Sigmoid colon (tissue), 7 donors: ENCODE data around the gene KRT74. TPM values are rescaled to one million over a fixed set of nuclear protein-coding genes. Genes with fewer than 3 reads are reported as not detected.

Source experiments
- DNase-seq: peaks from one replicate; pipeline ENCODE4 v3.0.0-alpha.2; 2019
- H3K27ac ChIP-seq, 4 donors: fragments of 200-600 bp; sonication (generic); one replicate each; pipeline ENCODE4 v1.5.1; 2016 to 2019; ENCODE audit warnings: mild to moderate bottlenecking in 1 of 4
- H3K27me3 ChIP-seq, 3 donors: fragments of 200-600 bp; sonication (generic); one replicate each; pipeline ENCODE4 v1.5.1; 2019; ENCODE audit warnings: mild to moderate bottlenecking in 1 of 3
- H3K36me3 ChIP-seq, 4 donors: fragments of 200-600 bp; sonication (generic); one replicate each; pipeline ENCODE4 v1.5.1; 2016 to 2019
- H3K4me1 ChIP-seq, 4 donors: fragments of 200-600 bp; sonication (generic); one replicate each; pipeline ENCODE4 v1.5.1; 2017 to 2019
- H3K4me3 ChIP-seq, 4 donors: fragments of 200-600 bp; sonication (generic); one replicate each; pipeline ENCODE4 v1.5.1; 2017 to 2019; ENCODE audit warnings: mild to moderate bottlenecking in 2 of 4, moderate library complexity in 1 of 4
- H3K9me3 ChIP-seq, 4 donors: fragments of 200-600 bp in 3 of 4; sonication (generic) in 3 of 4; one replicate each; pipeline versions ENCODE4 v1.5.1 to v1.6.1; 2013 to 2019
- CTCF ChIP-seq, 4 experiments: fragments of 450-650 bp in 3 of 4; fragments of 200-600 bp in 1 of 4; IDR thresholded peaks; one replicate each; pipeline ENCODE4 v1.5.1; 2016 to 2019; ENCODE audit warnings: antibody characterized with exemption in 4 of 4, mild to moderate bottlenecking in 3 of 4, moderate library complexity in 2 of 4
- EP300 ChIP-seq, 4 donors: sonication (generic); formaldehyde crosslinking; IDR thresholded peaks; one replicate each; pipeline ENCODE4 v1.6.1; 2017; ENCODE audit warnings: antibody characterized with exemption in 4 of 4
- POLR2A ChIP-seq, 2 donors: fragments of 450-650 bp; IDR thresholded peaks; one replicate each; pipeline ENCODE4 v1.6.1; 2016; ENCODE audit warnings: antibody characterized with exemption in 2 of 2, mild to moderate bottlenecking in 2 of 2, moderate library complexity in 2 of 2
- POLR2AphosphoS5 ChIP-seq, 4 donors: sonication (generic); formaldehyde crosslinking; IDR thresholded peaks; one replicate each; pipeline ENCODE4 v1.6.1; 2017; ENCODE audit warnings: antibody characterized with exemption in 4 of 4
- WGBS, 2 donors: extraction: QIAGEN DNeasy Blood & Tissue Kit; methylation state at CpG; one replicate each; pipeline ENCODE4 v1.1.7; 2013; 5-methylcytosine and 5-hydroxymethylcytosine counted together
- intact Hi-C: fragments of 100-400 bp; cut with DNase I; formaldehyde crosslinking; loops from one replicate; pipeline ENCODE4 v1.15.1; 2023
- polyA plus RNA-seq, 3 donors: library from polyadenylated mRNA; stranded (reverse); fragments of 200-250 nt; gene quantifications; one replicate each; pipeline ENCODE4 v1.2.3, GENCODE V29; 2013
- total RNA-seq, 4 donors: library from RNA; depleted of rRNA; stranded (reverse); fragments of >200 nt; gene quantifications; one replicate each; pipeline ENCODE4 v1.1.0, GENCODE V29; 2016
- donor health status: healthy with polysubstance abuse.
- donor health status: Bipolar disorder and iron deficiency.
- donor health status: healthy.

Gene KRT74
- total and polyA plus RNA-seq, 7 donors = not detected

GRCh38 chr12:52557476-52557875 lies 16.2 kb downstream of the KRT74 start:
- Histone ChIP-seq H3K27ac (no peak overlapping the region), H3K36me3 (no peaks in the 10 kb centered on the region), H3K27me3 (no peaks in the 10 kb centered on the region), H3K4me3 (no peak overlapping the region), H3K4me1 (no peaks in the 10 kb centered on the region), H3K9me3 (no peaks in the 10 kb centered on the region)
- intact Hi-C loops = no loop called here
- TF ChIP-seq POLR2AphosphoS5 (IDR thresholded peaks at IDR 0.05) (no peak), EP300 (IDR thresholded peaks at IDR 0.05) (no peak), CTCF (IDR thresholded peaks at IDR 0.05) (no peak), POLR2A (IDR thresholded peaks at IDR 0.05) (no peak)
- DNase-seq = no peak
- 63 to 69% methylated on average over 2 of the region's 2 CpGs for WGBS, 2 donors

- WGBS, 2 donors = 71 to 77% methylated on average over 6 of the region's 6 CpGs
- intact Hi-C loops = no loop called here
- H3K4me1 ChIP-seq = no peaks in the 10 kb centered on the region
- no peak overlapping the region for H3K27ac ChIP-seq
- DNase-seq = no peak
- TF ChIP-seq CTCF (IDR thresholded peaks at IDR 0.05) = no peak
- no peak for TF ChIP-seq EP300 (IDR thresholded peaks at IDR 0.05)
- no peak for TF ChIP-seq POLR2AphosphoS5 (IDR thresholded peaks at IDR 0.05)
- no peak for TF ChIP-seq POLR2A (IDR thresholded peaks at IDR 0.05)
- no peaks in the 10 kb centered on the region for H3K9me3 ChIP-seq
- H3K27me3 ChIP-seq = no peaks in the 10 kb centered on the region
- no peaks in the 10 kb centered on the region for H3K36me3 ChIP-seq
- no peak overlapping the region for H3K4me3 ChIP-seq
Observed at GRCh38 chr12:52555577-52555976, 18.1 kb downstream of the KRT74 start.

- H3K4me1 ChIP-seq = no peaks in the 10 kb centered on the region
- DNase-seq = no peak
- H3K27me3 ChIP-seq = no peaks in the 10 kb centered on the region
- no peaks in the 10 kb centered on the region for H3K9me3 ChIP-seq
- intact Hi-C loops = no loop called here
- H3K36me3 ChIP-seq = no peaks in the 10 kb centered on the region
- no peak within 1 kb of the TSS for H3K27ac ChIP-seq
- TF ChIP-seq POLR2A (IDR thresholded peaks at IDR 0.05) = no peak
- WGBS, 2 donors = 84 to 85% methylated on average over 14 of the region's 14 CpGs
- no peak within 1 kb of the TSS for H3K4me3 ChIP-seq
Observed at GRCh38 chr12:52552681-52553195, 20.9 kb downstream of the KRT74 start, which contains the start of gene KRT71. TSS of gene KRT71 (minus strand) at chr12:52553145. CDS start at chr12:52553077, 68 bp downstream.

- Histone ChIP-seq H3K27ac (no peak overlapping the region), H3K27me3 (no peaks in the 10 kb centered on the region), H3K36me3 (no peaks in the 10 kb centered on the region), H3K9me3 (no peaks in the 10 kb centered on the region), H3K4me3 (no peak overlapping the region), H3K4me1 (no peaks in the 10 kb centered on the region)
- no peak for DNase-seq
- intact Hi-C loops = no loop called here
- no peak for TF ChIP-seq CTCF (IDR thresholded peaks at IDR 0.05)
- WGBS, 2 donors = 74 to 76% methylated on average over 5 of the region's 5 CpGs
Observed at GRCh38 chr12:52552055-52552454, 21.6 kb downstream of the KRT74 start.

- no peak for TF ChIP-seq EP300 (IDR thresholded peaks at IDR 0.05)
- TF ChIP-seq POLR2AphosphoS5 (IDR thresholded peaks at IDR 0.05) = no peak
- TF ChIP-seq CTCF (IDR thresholded peaks at IDR 0.05) = no peak
- no peak for TF ChIP-seq POLR2A (IDR thresholded peaks at IDR 0.05)
- no peaks in the 10 kb centered on the region for H3K36me3 ChIP-seq
- no peaks in the 10 kb centered on the region for H3K4me1 ChIP-seq
- no peaks in the 10 kb centered on the region for H3K9me3 ChIP-seq
- intact Hi-C loops = no loop called here
- no peak overlapping the region for H3K27ac ChIP-seq
- DNase-seq = no peak
- H3K4me3 ChIP-seq = no peak overlapping the region
- WGBS, 2 donors = 52 to 65% methylated on average over 6 of the region's 6 CpGs
- no peaks in the 10 kb centered on the region for H3K27me3 ChIP-seq
Observed at GRCh38 chr12:52551216-52551865, 22.3 kb downstream of the KRT74 start.
